GM21723 (cell line): ENCODE results near the gene MOB3C.

Experiments
- ATAC-seq: cut with Tn5 transposase; IDR thresholded peaks from one replicate; pipeline ENCODE4 v1.9.1; 2021; ENCODE audit warnings: mild to moderate bottlenecking, moderate library complexity; ENCODE audit not compliant: unreplicated experiment

Gene MOB3C

DNA sequence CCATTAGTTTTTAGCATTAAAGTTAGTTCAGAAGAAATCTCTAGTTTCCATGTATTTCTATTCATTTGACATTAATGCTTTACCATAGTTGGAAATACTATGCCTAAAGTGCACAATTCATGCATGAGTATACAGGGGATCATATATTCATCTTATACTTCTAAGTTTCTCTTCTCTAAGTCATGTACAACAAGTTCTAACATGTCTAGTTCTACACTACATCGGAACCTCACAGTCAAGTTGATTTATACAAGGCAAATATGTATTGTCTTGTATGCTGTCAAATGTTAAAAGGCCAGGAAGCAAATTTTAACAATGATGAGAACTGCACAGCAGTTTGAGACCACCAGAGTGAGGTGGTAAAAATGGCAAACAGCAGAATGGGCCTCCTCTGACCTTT lies 22.9 kb upstream of the MOB3C start:
- no peak for ATAC-seq

DNA sequence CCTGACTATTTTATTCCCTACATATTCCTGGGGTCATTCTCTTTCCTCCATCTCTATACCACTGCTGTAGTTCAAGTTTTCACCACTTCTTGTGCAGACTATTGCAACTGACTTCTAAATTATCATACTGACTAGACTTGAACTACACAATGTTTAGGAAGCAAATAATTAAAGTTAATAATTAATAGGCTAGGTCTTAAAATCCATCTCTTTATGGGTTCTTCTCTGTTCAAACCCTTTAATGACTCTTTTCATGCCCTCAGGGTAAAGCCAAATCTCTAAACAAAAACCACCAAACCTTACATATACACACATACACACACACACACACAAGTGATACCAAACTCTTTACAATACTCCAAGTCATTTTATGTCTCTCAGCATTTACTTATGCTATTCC lies 22.3 kb upstream of the MOB3C start:
- no peak for ATAC-seq

DNA sequence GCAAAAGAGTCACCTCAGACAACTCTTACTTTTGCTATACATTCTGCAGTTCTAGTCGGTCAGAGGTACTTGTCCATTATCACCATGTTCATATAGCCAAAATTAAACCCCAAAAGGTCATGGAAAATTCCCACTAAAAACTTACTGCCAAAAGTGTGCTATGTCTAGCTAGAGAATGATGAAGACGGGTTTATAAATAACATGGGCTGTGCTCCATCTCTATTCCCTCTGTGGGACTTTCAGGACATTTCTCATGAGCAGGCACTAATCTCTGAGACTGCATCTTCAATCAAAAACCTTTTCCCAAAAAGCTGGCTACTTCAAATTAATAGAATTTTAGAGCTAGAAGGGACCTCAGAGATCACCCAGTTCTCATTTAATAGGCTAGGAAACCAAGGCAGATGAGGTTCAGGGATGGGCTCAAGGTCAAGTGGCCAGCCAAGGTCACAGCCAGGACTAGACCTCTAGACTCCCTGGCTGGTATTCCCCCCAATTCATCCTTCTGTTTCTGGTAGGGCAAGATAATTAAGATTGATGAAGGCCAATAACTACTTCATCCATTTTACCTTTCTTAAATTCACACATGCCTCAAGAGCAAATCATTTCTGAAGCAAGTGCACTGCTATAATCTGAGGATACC lies 21.0 kb upstream of the MOB3C start:
- no peak for ATAC-seq

DNA sequence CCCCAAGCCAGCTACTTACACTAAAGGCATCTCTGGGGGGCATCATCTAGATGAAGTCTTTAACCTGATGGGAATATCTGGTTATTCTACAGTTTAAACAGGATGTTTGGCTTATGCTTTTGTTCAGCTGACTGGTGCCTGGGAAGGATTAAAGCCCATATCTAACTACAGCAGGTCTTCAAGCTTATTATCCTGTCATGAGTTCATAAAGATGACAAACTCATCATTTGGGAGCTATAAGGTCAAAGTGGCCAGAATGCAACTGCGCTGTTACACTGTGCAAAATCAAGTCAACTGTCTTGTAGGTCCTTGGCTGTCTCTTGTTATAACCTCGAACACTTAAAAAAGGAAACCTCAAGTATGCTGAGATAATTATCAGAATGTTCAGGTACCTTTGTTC lies 18.6 kb upstream of the MOB3C start:
- no peak for ATAC-seq

DNA sequence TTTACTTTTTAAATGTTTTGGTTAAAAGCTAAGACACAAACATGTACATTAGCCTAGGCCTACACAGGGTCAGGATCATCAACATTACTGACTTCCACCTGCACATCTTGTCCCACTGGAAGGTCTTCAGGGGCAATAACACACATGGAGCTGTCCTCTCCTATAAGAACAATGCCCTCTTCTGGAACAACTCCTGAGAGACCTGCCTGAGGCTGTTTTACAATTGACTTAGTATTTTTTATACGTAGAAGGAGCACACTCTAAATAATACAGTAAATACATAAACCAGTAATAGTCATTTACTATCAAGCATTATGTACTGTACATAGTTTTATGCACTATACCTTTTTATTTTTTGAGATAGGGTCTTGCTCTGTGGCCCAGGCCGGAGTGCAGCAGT lies 14.1 kb upstream of the MOB3C start:
- ATAC-seq, result no peak

DNA sequence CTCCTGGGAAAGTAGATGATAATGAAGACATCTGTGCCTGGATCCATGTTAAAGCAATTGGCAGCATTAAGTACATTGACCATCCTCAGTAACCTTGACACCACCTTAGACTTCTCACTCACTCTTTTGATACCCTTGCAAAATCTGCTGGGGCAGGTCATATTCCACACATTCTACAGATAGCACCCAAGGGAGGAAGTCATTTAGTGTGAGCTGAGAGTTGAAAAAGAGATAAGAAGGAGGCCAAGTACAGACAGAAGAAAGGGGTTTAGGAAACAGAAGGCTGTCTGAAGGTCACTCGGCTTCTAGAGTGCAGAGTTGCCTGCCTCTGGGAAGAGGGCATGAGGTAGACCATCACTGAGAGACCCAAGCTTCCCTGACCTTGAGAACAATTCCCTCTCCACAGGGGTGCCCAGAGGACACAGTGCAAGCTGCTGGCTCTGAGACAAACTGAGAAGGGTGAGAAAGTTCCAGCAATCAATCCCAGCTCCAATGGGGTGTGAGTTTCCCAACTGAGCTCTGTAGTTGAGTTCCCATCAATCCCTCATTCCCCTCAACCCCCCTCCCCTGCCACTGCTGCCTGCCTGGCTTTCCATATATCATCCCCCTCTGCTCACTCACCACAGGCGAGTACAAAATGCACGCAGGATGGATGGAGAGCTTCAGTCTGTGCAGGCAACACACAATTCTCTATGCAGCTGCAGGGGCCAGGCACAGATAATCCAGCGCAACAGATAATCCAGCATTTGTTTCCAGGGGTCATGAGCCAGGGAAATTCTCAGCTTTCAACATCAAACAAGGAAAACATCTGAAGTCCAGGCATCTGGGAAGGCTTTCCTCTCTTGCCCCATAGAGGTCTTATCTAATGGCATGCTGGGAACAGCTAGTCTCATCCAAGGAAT lies 7.4 kb upstream of the MOB3C start:
- no peak for ATAC-seq

DNA sequence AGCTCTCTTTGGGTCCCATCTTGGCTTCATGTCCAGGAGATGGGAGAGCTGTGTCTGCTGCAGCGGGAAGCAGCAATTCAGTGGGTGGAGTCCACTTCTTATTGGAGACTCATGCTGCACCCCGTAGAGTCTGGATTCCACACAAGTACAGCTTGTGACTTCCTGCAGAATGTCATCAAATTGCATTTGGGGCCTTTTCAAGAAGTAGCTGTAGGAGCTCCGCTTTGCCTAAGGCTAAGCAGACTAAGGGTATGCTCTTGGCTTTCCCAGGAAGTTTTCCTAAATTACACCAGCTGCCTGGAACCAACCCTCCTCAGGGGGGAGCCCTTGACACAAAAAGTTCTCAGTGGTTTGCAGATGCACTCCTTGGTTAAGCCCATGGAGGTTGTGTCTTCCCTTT lies 5.7 kb upstream of the MOB3C start:
- no peak for ATAC-seq

DNA sequence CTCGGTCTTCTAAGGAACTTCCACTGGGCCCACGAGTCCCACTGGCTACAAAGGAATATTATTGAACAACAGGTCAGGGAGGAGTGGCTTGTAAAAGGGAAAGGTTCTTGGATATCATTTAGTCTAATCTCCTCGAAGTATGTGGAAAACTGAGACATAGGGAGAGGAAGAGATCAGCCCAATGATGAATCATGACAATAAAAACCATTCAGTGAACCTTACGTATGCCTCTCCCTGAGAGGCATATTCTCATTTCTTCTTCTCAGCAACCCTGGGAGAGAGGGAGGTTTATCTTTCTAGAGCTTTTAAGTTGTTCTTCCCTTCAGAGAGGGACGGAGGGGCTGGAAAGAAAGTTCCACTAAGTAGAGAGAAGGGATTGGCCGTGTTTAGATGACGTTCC lies 5.3 kb upstream of the MOB3C start:
- no peak for ATAC-seq

DNA sequence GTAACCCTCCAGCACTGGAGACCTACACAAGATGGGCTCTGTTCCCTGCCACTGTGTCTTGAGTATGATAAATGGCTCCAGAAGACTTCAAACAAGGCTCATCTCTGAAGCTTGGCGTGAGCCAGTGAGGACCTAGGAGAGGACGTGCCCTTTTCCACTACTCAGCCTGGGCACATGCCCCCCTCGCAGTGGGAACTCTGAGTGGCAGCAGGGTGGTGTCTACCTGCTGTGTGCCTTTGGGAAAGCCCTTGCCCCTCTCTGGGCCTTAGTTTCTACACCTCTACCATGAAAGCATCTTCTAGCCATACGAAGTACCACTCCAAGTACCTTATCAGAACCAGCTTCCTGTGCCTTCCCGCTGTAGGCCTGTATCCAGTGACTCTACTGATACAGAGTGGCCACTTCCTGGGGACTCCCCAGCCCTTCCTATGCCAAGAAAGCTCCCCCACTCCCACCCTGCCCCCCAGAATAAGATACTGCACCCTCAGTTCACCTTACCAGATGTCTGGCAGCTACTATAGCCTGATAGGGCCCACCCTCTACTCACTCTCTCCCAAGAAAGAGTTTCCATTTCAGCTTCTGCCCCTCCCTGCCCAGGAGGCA lies 3.1 kb upstream of the MOB3C start:
- no peak for ATAC-seq

DNA sequence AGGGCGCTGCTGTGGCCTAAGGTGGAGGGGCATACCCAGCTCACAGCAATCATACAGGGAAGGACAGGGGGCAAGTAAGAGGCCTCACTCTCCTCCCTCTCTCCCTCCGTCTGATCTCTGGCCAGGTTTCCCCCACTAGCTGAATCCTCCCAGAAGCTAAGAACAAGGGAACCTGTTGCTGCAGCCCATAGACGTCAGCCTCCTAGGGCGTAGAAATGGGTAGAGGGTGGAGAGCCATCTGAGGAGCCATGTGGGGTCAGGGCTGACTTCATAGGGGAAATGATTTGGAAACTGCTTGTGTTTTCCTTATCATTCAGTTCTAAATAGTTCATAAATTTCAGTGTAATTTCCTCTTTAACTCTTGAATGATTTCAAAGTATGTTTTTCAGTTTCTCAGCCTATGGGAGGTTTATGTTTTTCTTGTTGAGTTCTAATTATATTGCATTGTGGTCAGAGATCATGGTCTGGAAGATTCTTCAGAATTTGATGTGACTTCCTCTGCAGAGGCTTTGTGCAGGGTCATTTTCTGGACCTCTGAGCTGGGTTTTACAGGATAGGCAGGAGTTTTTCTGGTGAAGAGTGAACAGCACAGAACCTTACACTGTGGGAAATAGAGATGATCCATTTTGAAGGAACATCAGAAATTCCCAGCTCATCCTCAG lies 2.3 kb upstream of the MOB3C start:
- no peak for ATAC-seq

DNA sequence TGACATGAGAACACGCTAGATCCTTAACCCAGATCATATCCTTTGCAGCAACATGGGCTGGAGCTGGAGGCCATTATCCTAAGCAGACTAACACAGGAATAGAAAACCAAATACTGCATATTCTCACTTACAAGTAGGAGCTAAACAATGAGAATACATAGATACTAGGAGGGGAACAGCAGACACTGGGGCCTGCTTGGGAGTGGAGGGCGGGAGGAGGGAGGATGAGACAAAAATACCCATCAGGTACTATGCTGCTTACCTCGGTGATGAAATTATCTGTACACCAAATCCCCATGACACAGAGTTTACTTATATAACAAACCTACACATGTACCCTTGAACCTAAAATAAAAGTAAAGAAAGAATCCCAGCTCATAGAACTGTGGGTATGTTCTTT lies 1.2 kb upstream of the MOB3C start:
- no peak for ATAC-seq

DNA sequence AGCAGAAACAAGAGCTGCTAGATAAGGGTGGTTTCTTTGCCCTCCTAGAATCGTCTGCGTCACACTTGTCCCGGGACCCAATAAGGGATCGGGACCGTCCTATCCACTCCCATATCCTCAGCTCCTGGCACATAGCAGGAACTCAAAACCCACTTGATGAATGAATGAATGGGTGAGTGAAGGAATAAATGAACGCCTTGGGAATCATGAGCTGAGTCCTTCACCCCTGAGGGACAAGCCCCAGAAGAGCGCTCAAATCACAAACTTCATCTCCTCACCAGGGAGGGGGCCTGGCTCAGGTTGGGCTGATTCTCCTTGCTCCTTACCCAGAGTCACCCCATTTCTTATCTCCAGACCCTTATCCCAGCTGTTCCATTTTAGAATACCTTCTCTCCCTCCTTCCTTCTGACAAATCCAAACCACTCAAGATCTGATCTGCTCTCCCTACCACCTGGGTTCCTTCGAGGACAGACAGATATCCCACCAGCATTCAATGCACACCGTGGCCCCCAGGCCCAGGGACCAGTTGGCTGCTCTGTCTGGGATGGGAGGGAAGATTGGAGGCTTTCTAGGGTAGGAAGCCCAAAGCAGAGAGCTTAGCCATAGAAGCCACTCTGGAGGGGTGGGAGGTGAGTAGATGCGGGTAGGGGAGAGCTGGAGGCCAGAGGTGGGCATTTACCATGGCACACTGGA lies 643 bp upstream of the MOB3C start:
- peak; percentile 1 for ATAC-seq

DNA sequence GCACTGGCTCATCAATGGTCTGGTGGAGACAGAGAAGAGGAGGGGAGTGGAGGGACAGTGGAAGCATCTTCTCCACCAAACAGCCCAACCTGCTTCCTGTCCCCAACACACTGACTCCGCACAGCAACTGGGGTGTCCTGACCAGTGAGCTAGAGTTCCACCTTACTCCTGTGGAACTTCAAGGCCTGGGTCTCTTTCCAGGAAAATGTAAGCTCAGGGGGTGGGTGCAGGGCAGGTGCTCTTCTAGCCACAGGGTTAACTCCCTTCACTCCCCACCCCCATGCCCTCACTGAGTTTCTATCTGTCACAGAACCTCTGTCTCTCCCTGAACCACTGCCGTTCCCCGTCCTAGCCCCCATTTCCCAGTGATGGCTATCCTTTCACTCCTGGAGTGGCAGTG lies 876 bp downstream of the MOB3C start:
- no peak for ATAC-seq

DNA sequence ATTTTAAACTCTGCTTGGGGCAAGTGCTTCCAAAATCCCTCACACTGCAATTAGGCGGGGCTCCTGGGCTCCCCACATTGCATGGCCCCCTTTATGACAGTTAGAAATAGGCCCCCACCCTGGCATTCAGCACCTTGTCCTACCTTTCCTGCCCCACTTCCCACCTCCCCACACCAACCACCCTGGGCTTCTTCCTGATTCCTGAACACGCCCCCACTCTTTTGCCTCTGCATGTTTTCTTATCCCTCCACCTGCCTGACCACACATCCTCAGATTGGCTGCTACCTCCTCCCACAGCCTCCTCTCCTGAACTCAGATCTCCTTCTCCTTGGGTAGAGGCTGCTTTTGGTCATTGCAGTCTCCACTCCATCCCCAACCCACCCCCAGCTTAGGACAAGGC lies 1.5 kb downstream of the MOB3C start:
- no peak for ATAC-seq

DNA sequence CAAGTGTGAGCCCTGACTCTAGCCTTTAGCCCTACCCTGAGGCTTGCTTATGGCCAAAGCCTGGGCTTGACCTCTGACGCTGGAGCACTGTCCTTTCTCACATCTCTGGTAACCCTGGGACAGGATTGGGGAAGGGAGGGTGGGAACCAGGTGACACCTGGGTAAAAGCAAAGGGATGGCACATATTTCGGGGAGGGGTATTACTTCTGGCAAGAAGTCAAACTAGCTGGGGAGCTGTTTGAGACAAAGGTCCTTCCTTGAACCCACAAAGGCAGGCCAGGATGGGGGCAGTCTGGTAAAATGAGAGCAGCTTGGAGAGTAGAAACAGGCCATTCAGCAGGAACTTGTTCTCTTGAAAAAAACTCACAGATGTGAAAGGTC lies 2.0 kb downstream of the MOB3C start:
- no peak for ATAC-seq

DNA sequence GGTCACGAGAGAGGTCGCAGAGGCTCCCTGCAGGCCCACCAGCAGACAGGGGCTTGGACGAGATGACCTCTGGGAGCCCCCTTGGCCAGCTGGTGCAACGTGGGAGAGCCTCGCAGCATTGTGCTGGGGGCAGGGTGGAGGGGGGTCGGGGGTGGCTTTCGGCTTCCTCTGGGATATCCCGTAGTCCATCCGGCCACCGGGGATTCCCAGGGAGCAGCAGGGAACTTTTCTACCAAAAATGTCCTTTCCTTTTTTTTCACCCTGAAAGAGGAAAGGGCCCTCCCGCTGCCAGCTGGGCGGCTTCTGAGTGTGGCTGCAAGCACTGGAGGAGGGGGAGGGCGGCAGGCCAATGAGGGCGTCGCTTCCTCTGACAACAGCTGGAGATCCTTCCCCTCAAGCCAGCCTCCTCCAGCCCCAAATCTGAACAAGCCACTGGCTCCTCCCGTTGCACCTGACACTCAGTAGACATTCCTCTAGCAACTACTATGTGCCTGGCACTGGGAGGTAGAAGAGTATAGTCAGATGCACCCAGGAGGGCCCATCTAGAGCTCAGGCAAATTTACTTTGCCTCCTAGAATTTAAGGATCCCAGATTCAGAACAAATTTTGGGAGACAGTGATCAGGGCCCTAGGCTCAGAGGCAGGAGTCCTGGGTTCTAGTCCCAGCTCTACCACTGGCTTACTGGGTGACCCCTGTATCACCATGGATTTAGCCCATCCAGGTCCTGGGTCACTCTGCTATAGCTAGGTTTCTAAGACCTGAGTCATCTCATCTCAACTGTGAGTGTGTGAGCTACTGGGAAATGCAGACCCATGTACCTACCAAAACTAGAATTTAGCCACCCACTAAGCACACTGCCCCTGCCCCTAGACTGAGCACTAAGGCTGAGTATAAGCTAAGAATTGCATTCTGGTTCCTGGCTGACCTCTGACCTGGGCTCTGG lies 2.7 kb downstream of the MOB3C start:
- ATAC-seq, result peak; percentile 45

DNA sequence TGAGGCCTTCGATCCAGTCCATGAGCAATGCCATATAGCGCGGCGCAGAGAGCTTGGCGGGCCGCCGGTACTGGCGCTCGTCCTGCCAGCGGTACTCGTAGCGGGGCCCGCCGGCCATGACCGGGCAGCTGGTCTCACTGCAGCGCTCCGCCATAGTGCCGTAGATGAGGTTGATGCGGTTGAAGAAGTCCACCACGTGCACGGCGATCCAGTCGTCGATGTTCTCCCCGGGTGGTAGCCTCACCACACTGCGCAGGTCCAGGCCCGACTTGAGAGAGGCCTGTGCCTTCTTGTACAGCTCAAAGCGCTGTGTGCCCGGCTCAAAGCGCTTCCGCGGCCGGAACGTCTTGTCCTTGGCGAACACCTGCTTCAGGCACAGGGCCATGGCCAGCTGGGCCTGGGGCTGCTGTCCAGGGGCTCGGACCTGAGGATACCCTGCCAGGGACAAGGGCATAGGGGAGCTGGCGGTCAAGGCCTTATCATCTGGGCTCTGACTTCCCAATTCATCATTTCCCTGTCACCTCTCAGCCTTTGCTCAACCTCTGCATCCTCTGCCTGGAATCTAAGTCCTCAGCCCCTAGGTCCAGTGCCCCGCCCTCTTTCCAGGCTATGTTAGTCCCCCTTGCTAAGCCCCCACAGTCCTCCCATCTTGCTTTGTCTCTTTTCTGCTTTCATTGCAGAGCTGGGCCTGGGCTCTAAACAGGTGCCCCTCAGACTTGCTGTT lies 3.5 kb downstream of the MOB3C start:
- ATAC-seq, result no peak

DNA sequence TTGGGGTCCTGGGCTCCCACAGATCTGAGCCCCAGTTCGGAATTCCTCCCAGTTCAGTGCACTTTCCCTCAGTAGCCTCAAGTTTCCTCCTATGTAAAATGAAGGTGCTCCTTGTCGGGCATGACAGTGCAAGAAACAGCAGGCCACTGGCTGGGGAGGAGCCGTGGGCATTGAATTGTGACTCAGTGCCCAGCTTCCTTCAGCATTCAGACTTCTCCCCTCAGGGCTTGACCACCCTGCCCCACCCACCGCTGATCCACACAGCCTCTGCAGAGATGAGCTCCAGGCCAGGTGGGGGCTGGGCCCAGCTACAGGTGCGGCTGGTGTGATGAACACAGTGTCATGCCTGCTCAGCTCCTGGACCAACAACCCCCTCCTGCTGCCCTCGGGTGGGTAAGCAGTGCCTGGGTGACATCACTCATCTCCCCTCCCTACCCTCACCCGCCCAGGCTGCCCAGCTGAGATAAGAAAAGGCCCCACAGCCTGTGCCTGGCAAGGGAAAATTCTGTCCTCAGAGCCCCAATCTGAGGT lies 4.9 kb downstream of the MOB3C start:
- no peak for ATAC-seq
